A549 (cell line): ENCODE data around the gene TMEM175. TPM values are rescaled to one million over a fixed set of nuclear protein-coding genes. Genes with fewer than 3 reads are reported as not detected.

Experiments used
- ATAC-seq, 2 experiments: fragments of 200-7000 bp in 1 of 2; fragments of >200 bp in 1 of 2; cut with Nextera tagmentation in 1 of 2; cut with Tn5 transposase in 1 of 2; 3 replicates each; pipeline versions ENCODE4 v1.8.0 to v1.9.1; 2018 to 2020; ENCODE audit warnings: mild to moderate bottlenecking in 1 of 2, moderate library complexity in 1 of 2
- CTCF ChIA-PET: fragments of 300-600 bp; sonication (Branson Sonifier 250); formaldehyde crosslinking; extraction: SDS; loops from one replicate; lab custom pipeline; 2021; ENCODE audit warnings: antibody characterized with exemption, inconsistent platforms; lab: Yijun Ruan, JAX
- POLR2A ChIA-PET: fragments of 350-600 bp; formaldehyde crosslinking; extraction: SDS; loops from one replicate; lab custom pipeline; 2021; ENCODE audit warnings: antibody characterized with exemption, inconsistent platforms; lab: Yijun Ruan, JAX
- DNase-seq, 2 experiments: peaks; one replicate each; pipeline versions ENCODE4 v3.0.0 to v3.0.0-alpha.2; 2011 to 2016; ENCODE audit warnings: low read depth in 1 of 2, low spot score in 1 of 2
- FAIRE-seq: peaks from 2 replicates; lab custom pipeline; 2011; peaks lifted over from hg19 to GRCh38; lab: Jason Lieb, UNC
- H3K27ac ChIP-seq, 2 experiments: fragments of >200 bp; sonication (Bioruptor Twin); formaldehyde crosslinking; 3 replicates each; pipeline ENCODE4 v1.5.1; 2016 to 2017
- H3K4me1 ChIP-seq: fragments of >200 bp; sonication (Bioruptor Twin); formaldehyde crosslinking; 3 replicates; pipeline ENCODE4 v1.6.1; 2016
- H3K4me2 ChIP-seq: fragments of >200 bp; sonication (Bioruptor Twin); formaldehyde crosslinking; 3 replicates; pipeline ENCODE4 v1.6.1; 2016
- H3K4me3 ChIP-seq: fragments of >200 bp; sonication (Bioruptor Twin); formaldehyde crosslinking; 3 replicates; pipeline ENCODE4 v1.5.1; 2016
- H3K9me3 ChIP-seq: fragments of >200 bp; sonication (Bioruptor Twin); formaldehyde crosslinking; 3 replicates; pipeline ENCODE4 v1.6.1; 2016
- BHLHE40 ChIP-seq: IDR thresholded peaks from 2 replicates; pipeline ENCODE4 v1.6.1; 2012; ENCODE audit warnings: low read depth, low read length, inconsistent platforms
- CBX2 ChIP-seq: fragments of 200-600 bp; sonication (generic); IDR thresholded peaks from 2 replicates; pipeline ENCODE4 v1.6.1; 2016; ENCODE audit warnings: low read depth, mild to moderate bottlenecking, borderline replicate concordance
- CHD4 ChIP-seq: fragments of 200-600 bp; sonication (generic); IDR thresholded peaks from 2 replicates; pipeline ENCODE4 v1.6.1; 2016; ENCODE audit warnings: antibody characterized with exemption, mild to moderate bottlenecking, borderline replicate concordance
- EHF ChIP-seq: fragments of 250-450 bp; sonication (Bioruptor Pico); IDR thresholded peaks from 2 replicates; pipeline ENCODE4 v1.5.0; 2020; ENCODE audit warnings: mild to moderate bottlenecking
- EP300 ChIP-seq, 2 experiments: fragments of >200 bp; sonication (Bioruptor Twin); formaldehyde crosslinking; IDR thresholded peaks; 2 replicates in 1 of 2; 3 replicates in 1 of 2; pipeline ENCODE4 v1.6.1; 2016 to 2017
- ESRRA ChIP-seq: fragments of 150-350 bp; IDR thresholded peaks from 2 replicates; pipeline ENCODE4 v1.6.1; 2014; ENCODE audit warnings: mild to moderate bottlenecking, low read length, borderline replicate concordance
- HDAC2 ChIP-seq: fragments of 200-600 bp; sonication (generic); IDR thresholded peaks from 2 replicates; pipeline ENCODE4 v1.6.1; 2016
- HEYL ChIP-seq: fragments of 250-450 bp; sonication (Bioruptor Pico); IDR thresholded peaks from 2 replicates; pipeline ENCODE4 v1.8.0; 2021; ENCODE audit warnings: mild to moderate bottlenecking, moderate library complexity
- JUN ChIP-seq, 2 experiments: fragments of >200 bp; sonication (Bioruptor Twin); formaldehyde crosslinking; IDR thresholded peaks; 2 replicates in 1 of 2; 3 replicates in 1 of 2; pipeline ENCODE4 v1.6.1; 2016 to 2017
- KDM5A ChIP-seq: fragments of 200-600 bp; sonication (generic); IDR thresholded peaks from 2 replicates; pipeline ENCODE4 v1.6.1; 2016; ENCODE audit warnings: antibody characterized with exemption, mild to moderate bottlenecking
- NFE2L2 ChIP-seq: fragments of 150-350 bp; conservative IDR thresholded peaks from 2 replicates; pipeline ENCODE4 v1.6.1; 2014; ENCODE audit warnings: low read length
- POLR2A ChIP-seq: IDR thresholded peaks from 2 replicates; pipeline ENCODE4 v1.6.1; 2012; ENCODE audit warnings: mild to moderate bottlenecking, low read length
- RAD21 ChIP-seq, 2 experiments: fragments of >200 bp in 1 of 2; sonication (Bioruptor Twin) in 1 of 2; formaldehyde crosslinking in 1 of 2; IDR thresholded peaks in 1 of 2; conservative IDR thresholded peaks in 1 of 2; 2 replicates in 1 of 2; 3 replicates in 1 of 2; pipeline ENCODE4 v1.6.1; 2012 to 2018; ENCODE audit warnings: inconsistent platforms in 1 of 2
- RARB ChIP-seq: fragments of 250-450 bp; sonication (Bioruptor Pico); IDR thresholded peaks from 2 replicates; pipeline ENCODE4 v1.8.0; 2021; ENCODE audit warnings: mild to moderate bottlenecking, moderate library complexity
- RFX5 ChIP-seq: fragments of 450-650 bp; IDR thresholded peaks from 2 replicates; pipeline ENCODE4 v1.7.1; 2014; ENCODE audit warnings: antibody characterized with exemption, mild to moderate bottlenecking, moderate library complexity
- RNF2 ChIP-seq: fragments of 200-600 bp; sonication (generic); IDR thresholded peaks from 2 replicates; pipeline ENCODE4 v1.6.1; 2016; ENCODE audit warnings: low read depth, mild to moderate bottlenecking, antibody characterized with exemption, moderate library complexity, borderline replicate concordance
- TFCP2L1 ChIP-seq: fragments of 250-450 bp; sonication (Bioruptor Pico); IDR thresholded peaks from 2 replicates; pipeline ENCODE4 v1.5.0; 2021; ENCODE audit warnings: mild to moderate bottlenecking
- TP53 ChIP-seq: fragments of 250-450 bp; sonication (Bioruptor Pico); IDR thresholded peaks from 2 replicates; pipeline ENCODE4 v1.5.0; 2021; ENCODE audit warnings: mild to moderate bottlenecking, moderate library complexity
- ZC3H11A ChIP-seq: fragments of 450-650 bp; IDR thresholded peaks from 2 replicates; pipeline ENCODE4 v1.6.1; 2014; ENCODE audit warnings: antibody characterized with exemption, mild to moderate bottlenecking
- ZNF302 ChIP-seq: fragments of 250-450 bp; sonication (Bioruptor Pico); IDR thresholded peaks from 2 replicates; pipeline ENCODE4 v1.9.0; 2021; ENCODE audit warnings: inconsistent platforms, mild to moderate bottlenecking, moderate library complexity
- WGBS: methylation state at CpG from one replicate; pipeline ENCODE4 v1.1.6; 2017; ENCODE audit errors: missing lambda C conversion rate; 5-methylcytosine and 5-hydroxymethylcytosine counted together
- polyA plus RNA-seq, 4 experiments: library from polyadenylated mRNA; depleted of rRNA in 3 of 4; stranded (reverse); fragments of >200 nt; fragmentation: RNase III in 1 of 4; extraction: RNeasy Plus Mini Kit Qiagen cat#74134 plus additional on column Dnase treatment in 1 of 4; gene quantifications; 2 replicates in 3 of 4; 3 replicates in 1 of 4; pipeline ENCODE4 v1.2.3, GENCODE V29; 2011 to 2017
- TF ChIP-seq, protein P1 (sequence below): IDR thresholded peaks from 2 replicates; pipeline ENCODE4 v1.6.1; 2012
- TF ChIP-seq, protein P2 (sequence below): IDR thresholded peaks from 2 replicates; pipeline ENCODE4 v1.6.1; 2012
- TF ChIP-seq, protein P3 (sequence below): fragments of >200 bp; sonication (Bioruptor Twin); formaldehyde crosslinking; IDR thresholded peaks from 2 replicates; pipeline ENCODE4 v1.6.1; 2016
- TF ChIP-seq, protein P4 (sequence below): fragments of 150-350 bp; IDR thresholded peaks from 2 replicates; pipeline ENCODE4 v1.6.1; 2014; ENCODE audit warnings: low read depth, mild to moderate bottlenecking, low read length
- TF ChIP-seq, protein P5 (sequence below): fragments of >200 bp; sonication (Bioruptor Twin); formaldehyde crosslinking; IDR thresholded peaks from 3 replicates; pipeline ENCODE4 v1.5.1; 2016
- TF ChIP-seq, protein P6 (sequence below): IDR thresholded peaks from 2 replicates; pipeline ENCODE4 v1.6.1; 2012; ENCODE audit warnings: low read depth, borderline replicate concordance

TMEM175 gene
- polyA plus RNA-seq, 2 of the 4 experiments (the other 2 are of a cell fraction) = 15.7 to 19.4 TPM

DNA sequence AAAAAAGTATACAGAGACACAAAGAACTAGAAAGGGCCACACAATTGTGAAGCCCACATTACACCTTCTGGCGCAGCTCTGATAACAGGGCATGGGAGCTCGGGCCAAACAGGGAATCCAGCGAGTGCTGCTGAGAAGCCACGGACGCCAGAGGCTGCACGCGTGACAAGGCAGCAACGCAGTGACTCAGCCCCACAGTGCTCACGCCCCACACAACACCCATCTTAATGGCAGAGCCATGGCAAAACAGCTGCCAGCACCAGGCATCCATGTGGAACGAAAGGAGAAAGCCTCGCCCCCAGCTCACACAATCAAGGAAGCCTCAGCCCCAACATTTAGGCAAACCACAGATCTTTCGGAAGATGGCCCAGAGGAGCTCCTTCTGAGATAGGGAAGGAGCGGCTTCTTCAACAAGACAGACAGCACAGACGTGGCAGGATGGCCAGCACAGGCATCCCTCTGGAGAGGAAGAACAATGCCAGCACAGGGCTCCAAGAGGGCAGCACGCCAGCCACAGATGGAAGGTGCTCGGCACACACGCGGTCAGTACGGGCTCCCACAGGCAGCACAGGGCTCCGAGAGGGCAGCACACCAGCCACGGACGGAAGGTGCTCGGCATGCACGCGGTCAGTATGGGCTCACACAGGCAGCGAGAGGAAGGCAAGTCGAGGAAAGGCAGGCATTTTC is 33.2 kb upstream of the TMEM175 start:
- CTCF ChIA-PET = no interaction called here
- H3K4me1 ChIP-seq = no peaks in the 10 kb centered on the region
- DNase-seq = no peak
- no peak for ATAC-seq
- H3K9me3 ChIP-seq = no peaks in the 10 kb centered on the region
- 95% methylated on average over 16 of the region's 27 CpGs for WGBS
- no peak for FAIRE-seq
- H3K27ac ChIP-seq = no peak overlapping the region
- no peak overlapping the region for H3K4me3 ChIP-seq
- H3K4me2 ChIP-seq = no peak overlapping the region
- POLR2A ChIA-PET = no interaction called here
- no peak for TF ChIP-seq CHD4
- TF ChIP-seq CBX2 = no peak
- TF ChIP-seq, protein P1, sequence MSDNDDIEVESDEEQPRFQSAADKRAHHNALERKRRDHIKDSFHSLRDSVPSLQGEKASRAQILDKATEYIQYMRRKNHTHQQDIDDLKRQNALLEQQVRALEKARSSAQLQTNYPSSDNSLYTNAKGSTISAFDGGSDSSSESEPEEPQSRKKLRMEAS = no peak
- no peak for TF ChIP-seq RARB (CRISPR knock-in tag)
- TF ChIP-seq HDAC2 = no peak
- no peak for TF ChIP-seq RFX5
- no peak for TF ChIP-seq JUN (IDR thresholded peaks at IDR 0.05)
- TF ChIP-seq NFE2L2 = no peak
- no peak for TF ChIP-seq EHF (CRISPR knock-in tag)
- TF ChIP-seq, protein P2, sequence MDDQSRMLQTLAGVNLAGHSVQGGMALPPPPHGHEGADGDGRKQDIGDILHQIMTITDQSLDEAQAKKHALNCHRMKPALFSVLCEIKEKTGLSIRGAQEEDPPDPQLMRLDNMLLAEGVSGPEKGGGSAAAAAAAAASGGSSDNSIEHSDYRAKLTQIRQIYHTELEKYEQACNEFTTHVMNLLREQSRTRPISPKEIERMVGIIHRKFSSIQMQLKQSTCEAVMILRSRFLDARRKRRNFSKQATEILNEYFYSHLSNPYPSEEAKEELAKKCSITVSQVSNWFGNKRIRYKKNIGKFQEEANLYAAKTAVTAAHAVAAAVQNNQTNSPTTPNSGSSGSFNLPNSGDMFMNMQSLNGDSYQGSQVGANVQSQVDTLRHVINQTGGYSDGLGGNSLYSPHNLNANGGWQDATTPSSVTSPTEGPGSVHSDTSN = no peak
- TF ChIP-seq, all 56 proteins: peak for 0

DNA sequence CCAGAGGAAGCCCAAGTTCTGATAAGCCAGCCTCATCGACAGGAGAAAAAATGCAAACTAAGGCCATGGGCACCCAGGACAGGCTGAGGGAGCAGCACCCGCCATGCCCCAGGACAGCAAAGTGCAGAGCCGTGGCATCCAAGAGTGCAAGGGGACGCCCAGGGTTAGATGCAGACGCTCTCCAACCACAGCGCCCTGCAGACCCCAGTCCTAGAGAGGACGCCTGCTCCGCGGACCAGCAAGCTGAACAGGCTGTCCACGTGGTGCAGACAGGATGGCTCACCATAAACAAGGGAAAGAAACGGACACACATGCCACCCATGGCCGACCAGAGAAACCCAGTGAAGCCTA is 32.7 kb upstream of the TMEM175 start:
- Histone ChIP-seq H3K9me3 (no peaks in the 10 kb centered on the region), H3K4me2 (no peak overlapping the region), H3K4me1 (no peaks in the 10 kb centered on the region), H3K4me3 (no peak overlapping the region), H3K27ac (no peak overlapping the region)
- FAIRE-seq (no peak), DNase-seq (no peak), ATAC-seq (no peak)
- POLR2A ChIA-PET = no interaction called here
- CTCF ChIA-PET = no interaction called here
- 86% methylated on average over 9 of the region's 12 CpGs for WGBS
- no peak for TF ChIP-seq RNF2
- TF ChIP-seq KDM5A = no peak
- TF ChIP-seq, protein P3, sequence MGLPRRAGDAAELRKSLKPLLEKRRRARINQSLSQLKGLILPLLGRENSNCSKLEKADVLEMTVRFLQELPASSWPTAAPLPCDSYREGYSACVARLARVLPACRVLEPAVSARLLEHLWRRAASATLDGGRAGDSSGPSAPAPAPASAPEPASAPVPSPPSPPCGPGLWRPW = no peak
- TF ChIP-seq ESRRA = no peak
- no peak for TF ChIP-seq BHLHE40

DNA sequence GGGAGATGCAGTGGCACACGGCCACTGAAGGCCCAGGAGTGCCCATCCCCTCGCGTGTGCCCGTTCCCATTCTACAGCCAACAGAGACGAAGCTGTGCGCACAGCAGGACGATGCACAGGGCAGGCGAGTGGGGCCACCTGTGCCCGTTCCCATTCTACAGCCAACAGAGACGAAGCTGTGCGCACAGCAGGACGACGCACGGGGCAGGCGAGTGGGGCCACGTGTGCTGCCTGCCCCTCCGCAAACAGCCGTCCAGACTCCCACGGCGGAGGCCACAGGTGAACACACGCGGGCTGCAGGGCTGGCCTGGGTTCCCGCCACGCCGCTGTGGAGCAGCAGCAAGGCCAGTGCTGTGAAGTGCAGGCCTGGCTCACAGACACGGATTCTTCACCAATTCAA is 32.2 kb upstream of the TMEM175 start:
- H3K4me2 ChIP-seq = no peak overlapping the region
- H3K4me1 ChIP-seq = no peaks in the 10 kb centered on the region
- TF ChIP-seq CBX2 (no peak), JUN (IDR thresholded peaks at IDR 0.05) (no peak), HDAC2 (no peak), HEYL (CRISPR knock-in tag) (no peak), RAD21 (conservative IDR thresholded peaks at IDR 0.05 in 1 of 2, IDR thresholded peaks at IDR 0.05 in 1 of 2) (no peak), EP300 (IDR thresholded peaks at IDR 0.05) (no peak), TP53 (no peak), ZC3H11A (no peak), POLR2A (no peak), ZNF302 (no peak), TFCP2L1 (no peak)
- TF ChIP-seq, protein P4, sequence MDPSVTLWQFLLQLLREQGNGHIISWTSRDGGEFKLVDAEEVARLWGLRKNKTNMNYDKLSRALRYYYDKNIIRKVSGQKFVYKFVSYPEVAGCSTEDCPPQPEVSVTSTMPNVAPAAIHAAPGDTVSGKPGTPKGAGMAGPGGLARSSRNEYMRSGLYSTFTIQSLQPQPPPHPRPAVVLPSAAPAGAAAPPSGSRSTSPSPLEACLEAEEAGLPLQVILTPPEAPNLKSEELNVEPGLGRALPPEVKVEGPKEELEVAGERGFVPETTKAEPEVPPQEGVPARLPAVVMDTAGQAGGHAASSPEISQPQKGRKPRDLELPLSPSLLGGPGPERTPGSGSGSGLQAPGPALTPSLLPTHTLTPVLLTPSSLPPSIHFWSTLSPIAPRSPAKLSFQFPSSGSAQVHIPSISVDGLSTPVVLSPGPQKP = no peak
- TF ChIP-seq, protein P5, sequence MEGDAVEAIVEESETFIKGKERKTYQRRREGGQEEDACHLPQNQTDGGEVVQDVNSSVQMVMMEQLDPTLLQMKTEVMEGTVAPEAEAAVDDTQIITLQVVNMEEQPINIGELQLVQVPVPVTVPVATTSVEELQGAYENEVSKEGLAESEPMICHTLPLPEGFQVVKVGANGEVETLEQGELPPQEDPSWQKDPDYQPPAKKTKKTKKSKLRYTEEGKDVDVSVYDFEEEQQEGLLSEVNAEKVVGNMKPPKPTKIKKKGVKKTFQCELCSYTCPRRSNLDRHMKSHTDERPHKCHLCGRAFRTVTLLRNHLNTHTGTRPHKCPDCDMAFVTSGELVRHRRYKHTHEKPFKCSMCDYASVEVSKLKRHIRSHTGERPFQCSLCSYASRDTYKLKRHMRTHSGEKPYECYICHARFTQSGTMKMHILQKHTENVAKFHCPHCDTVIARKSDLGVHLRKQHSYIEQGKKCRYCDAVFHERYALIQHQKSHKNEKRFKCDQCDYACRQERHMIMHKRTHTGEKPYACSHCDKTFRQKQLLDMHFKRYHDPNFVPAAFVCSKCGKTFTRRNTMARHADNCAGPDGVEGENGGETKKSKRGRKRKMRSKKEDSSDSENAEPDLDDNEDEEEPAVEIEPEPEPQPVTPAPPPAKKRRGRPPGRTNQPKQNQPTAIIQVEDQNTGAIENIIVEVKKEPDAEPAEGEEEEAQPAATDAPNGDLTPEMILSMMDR = no peak
- TF ChIP-seq, protein P6, sequence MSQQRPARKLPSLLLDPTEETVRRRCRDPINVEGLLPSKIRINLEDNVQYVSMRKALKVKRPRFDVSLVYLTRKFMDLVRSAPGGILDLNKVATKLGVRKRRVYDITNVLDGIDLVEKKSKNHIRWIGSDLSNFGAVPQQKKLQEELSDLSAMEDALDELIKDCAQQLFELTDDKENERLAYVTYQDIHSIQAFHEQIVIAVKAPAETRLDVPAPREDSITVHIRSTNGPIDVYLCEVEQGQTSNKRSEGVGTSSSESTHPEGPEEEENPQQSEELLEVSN = no peak
- TF ChIP-seq, protein P3 = no peak
- TF ChIP-seq, protein P1 = no peak
- FAIRE-seq (no peak), DNase-seq (no peak), ATAC-seq (no peak)
- CTCF ChIA-PET = no interaction called here
- 93% methylated on average over 20 of the region's 26 CpGs for WGBS
- H3K4me3 ChIP-seq = no peak overlapping the region
- H3K27ac ChIP-seq = no peak overlapping the region
- POLR2A ChIA-PET = no interaction called here
- H3K9me3 ChIP-seq = no peaks in the 10 kb centered on the region
